Fibroblast of mammary gland (primary cell): Measurements from ENCODE around the gene AMN.
"Not testable (repeated sequence)": the region's sequence is repeated elsewhere in the genome, so short reads cannot be mapped to it uniquely, and the experiment has no call there.

ENCODE experiments used
- DNase-seq: peaks from one replicate; pipeline ENCODE4 v3.0.0-alpha.2; 2010; ENCODE audit warnings: low read depth
- H3K4me3 ChIP-seq: 2 replicates; pipeline ENCODE4 v1.5.1; 2011; ENCODE audit warnings: low read depth, mild to moderate bottlenecking, low read length, moderate library complexity; ENCODE audit not compliant: control insufficient read depth
- TF ChIP-seq, protein P1 (sequence below): conservative IDR thresholded peaks from 2 replicates; pipeline ENCODE4 v1.5.1; 2011; ENCODE audit warnings: low read depth, low read length, inconsistent platforms; ENCODE audit not compliant: control insufficient read depth, insufficient read depth

Gene AMN

DNA sequence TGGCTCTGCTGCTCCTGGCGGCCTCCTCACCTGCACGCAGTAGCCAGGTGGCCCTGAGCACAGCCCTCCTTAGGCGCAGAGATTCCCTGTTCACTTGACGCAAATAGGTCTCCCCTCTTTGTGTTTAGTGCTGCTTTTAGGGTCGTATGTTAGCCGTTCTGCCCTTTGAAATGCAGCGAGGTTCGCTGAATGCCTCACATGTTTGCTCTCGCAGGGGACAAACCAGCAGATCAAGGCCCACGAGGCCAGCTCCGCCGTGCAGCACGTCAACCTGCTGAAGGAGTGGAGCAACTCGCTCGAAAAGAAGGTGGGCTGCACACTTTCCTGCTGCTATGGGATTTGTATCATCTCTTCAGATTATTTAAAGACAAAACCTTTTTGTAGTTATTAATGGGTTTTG is 31.4 kb upstream of the AMN start:
- no peak for DNase-seq
- no peak overlapping the region for H3K4me3 ChIP-seq
- TF ChIP-seq, protein P1, sequence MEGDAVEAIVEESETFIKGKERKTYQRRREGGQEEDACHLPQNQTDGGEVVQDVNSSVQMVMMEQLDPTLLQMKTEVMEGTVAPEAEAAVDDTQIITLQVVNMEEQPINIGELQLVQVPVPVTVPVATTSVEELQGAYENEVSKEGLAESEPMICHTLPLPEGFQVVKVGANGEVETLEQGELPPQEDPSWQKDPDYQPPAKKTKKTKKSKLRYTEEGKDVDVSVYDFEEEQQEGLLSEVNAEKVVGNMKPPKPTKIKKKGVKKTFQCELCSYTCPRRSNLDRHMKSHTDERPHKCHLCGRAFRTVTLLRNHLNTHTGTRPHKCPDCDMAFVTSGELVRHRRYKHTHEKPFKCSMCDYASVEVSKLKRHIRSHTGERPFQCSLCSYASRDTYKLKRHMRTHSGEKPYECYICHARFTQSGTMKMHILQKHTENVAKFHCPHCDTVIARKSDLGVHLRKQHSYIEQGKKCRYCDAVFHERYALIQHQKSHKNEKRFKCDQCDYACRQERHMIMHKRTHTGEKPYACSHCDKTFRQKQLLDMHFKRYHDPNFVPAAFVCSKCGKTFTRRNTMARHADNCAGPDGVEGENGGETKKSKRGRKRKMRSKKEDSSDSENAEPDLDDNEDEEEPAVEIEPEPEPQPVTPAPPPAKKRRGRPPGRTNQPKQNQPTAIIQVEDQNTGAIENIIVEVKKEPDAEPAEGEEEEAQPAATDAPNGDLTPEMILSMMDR: no peak

DNA sequence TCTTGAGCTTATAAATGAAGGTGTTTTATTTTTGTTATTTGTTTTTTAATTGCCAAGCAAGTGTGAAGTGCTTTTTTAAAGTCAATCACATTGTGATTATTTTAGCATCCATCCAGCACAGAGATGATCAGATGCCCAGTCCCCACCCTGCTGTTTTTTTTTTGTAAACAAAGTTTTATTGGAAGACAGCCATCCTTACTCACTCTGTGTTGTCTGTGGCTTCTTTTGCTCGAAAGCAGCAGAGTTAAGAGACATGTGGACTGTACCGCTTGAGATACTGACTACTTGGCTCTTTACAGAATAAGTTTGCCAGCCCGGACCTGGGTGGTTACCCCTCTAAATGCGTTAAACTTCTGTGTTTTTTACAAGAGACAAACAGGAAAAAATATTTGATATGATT is 30.9 kb upstream of the AMN start:
- TF ChIP-seq, protein P1: no peak
- no peak overlapping the region for H3K4me3 ChIP-seq
- DNase-seq: peak; percentile 83

DNA sequence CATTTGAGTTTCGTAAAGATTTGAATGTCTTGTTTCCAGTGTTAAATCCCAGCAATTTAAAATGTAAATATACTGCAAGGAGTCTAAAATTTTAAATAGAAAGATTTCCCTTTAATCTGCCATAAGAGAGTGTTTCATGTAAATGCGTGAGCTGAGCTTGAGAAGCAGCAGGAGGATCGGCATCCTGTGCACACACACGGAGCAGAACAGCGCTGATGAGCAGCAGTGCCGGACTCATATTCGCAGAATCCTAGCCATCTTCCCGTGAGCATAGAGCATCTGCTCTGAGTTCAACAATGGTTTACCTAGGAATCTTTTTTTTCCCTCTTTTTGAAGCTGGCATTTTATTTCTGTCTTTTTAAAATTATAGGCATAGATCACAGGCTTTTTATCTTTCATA is 29.8 kb upstream of the AMN start:
- TF ChIP-seq, protein P1: no peak
- DNase-seq: no peak

DNA sequence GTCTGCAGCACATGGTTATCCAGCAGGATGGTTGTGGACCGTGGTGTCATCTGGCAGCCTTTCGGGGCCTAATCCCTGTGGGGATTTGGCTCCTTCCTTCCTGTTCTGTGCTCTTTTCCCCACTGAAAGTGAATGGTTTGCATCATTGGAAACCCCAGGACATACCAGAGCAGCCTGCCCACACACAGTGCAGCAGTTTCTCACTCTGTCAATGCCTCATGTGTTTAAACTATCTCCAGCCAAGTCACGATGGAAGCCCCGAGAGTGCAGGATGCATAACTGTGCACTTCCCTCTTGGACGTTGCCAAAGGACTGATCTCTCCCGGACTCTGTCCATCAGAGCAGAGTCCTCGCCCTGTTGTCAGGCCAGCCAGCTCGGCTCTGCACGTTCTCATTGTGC is 29.0 kb upstream of the AMN start:
- H3K4me3 ChIP-seq: no peak overlapping the region

More for the DNA sequence above, 29.8 kb upstream of the AMN start:
- H3K4me3 ChIP-seq: no peak overlapping the region

DNA sequence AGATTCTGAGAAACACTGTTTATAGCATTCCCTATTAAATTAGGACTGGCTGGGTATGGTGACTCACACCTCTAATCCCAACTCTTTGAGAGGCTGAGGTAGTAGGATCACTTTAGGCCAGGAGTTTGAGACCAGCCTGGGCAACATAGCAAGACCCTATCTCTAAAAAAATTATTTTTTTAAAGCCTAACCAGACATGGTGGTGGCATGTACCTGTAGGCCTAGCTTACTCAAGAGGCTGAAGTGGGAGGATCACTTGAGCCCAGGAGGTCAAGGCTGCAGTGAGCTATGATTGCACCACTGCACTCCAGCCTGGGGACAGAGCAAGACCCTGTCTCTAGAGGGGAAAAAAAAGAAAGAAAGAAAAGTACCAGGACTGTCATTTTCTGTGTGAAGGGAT is 25.7 kb upstream of the AMN start:
- not testable (repeated sequence) for H3K4me3 ChIP-seq, DNase-seq

More for the DNA sequence above, 29.0 kb upstream of the AMN start:
- TF ChIP-seq, protein P1: no peak
- DNase-seq: peak; percentile 98

DNA sequence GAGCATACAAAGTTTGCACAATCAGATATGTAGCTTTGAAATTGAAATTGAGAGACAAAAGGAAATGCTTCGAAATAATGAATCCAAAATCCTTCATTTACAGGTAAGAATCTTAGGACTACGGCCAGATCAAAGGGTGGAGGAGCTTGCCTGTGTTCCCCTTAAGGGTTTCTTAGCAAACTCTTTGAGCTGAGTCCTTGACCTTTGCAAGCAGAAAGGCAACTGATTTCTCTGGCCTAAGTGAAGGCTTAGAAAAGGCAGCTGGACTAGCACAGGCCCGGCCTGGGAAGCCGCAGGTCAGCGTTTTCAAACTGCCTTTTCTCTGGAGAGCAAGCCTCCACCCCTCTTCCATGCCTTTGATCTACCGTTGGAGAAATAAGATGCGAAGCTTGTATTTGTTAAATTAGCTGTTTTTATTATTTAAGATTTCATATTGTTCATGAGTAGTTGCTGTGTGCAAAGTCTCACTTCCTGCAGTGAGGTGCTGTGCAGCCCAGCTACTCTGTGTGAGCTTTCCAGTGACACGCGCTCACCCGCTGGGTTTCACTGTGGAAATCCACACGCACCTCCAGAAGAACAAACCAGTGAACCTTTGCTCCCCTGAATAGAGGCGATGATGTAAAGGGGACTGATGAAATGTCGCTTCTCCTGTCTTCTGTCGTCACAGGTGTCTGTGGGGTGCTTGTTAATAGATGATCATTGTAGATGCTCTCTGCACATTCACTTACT is 25.0 kb upstream of the AMN start:
- TF ChIP-seq, protein P1: no peak
- DNase-seq: no peak
- H3K4me3 ChIP-seq: no peak overlapping the region

DNA sequence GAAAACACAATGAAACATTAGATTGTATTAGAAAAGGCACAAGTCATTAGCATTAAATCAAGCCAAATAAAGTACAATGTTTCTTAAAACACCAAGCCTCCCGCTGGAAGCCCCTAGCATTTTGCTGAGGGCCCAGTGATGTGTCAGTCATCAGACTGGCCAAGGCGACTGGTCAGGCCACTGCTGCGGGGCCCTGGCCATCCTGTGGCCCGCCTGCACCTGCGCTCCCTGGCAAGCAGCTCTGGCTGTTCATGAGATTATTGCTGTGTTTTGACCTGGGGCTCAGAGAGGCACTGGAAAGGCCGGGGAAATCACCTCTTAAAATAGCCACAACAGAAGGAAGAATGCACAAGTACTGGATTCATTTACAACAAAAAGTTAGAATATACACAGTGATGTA is 24.2 kb upstream of the AMN start:
- TF ChIP-seq, protein P1: no peak
- no peak for DNase-seq
- no peak overlapping the region for H3K4me3 ChIP-seq
